ENCODE results near the gene ST6GALNAC3.

GRCh38 chr1:76075188-76075489 is 593 bp downstream of the ST6GALNAC3 start:
- TF ChIP-seq BHLHE40 (IDR thresholded peaks at IDR 0.05; ENCODE audit: low read depth, low read length) (no peak), RNF2 (IDR thresholded peaks at IDR 0.05; ENCODE audit: borderline replicate concordance, low read depth) (no peak), POLR2A (IDR thresholded peaks at IDR 0.05; ENCODE audit: low read length) (no peak), HOXA7 (CRISPR knock-in tag; IDR thresholded peaks at IDR 0.05) (no peak), CTCF (IDR thresholded peaks at IDR 0.05) (no peak), CBX8 (IDR thresholded peaks at IDR 0.05) (no peak), REST (IDR thresholded peaks at IDR 0.05) (no peak), EP300 (IDR thresholded peaks at IDR 0.05) (no peak), JUNB (IDR thresholded peaks at IDR 0.05) (no peak), NR3C1 (IDR thresholded peaks at IDR 0.05) (no peak), CEBPB (IDR thresholded peaks at IDR 0.05) (no peak), GATA3 (IDR thresholded peaks at IDR 0.05; ENCODE audit: borderline replicate concordance) (no peak)

Data from A549 (cell line).